Kidney (tissue), 14 donors: ENCODE measurements around the gene LTF. TPM values are rescaled to one million over a fixed set of nuclear protein-coding genes. Genes with fewer than 3 reads are reported as not detected.

Source experiments
- DNase-seq, 5 donors: peaks; one replicate each; pipeline ENCODE4 v3.0.0-alpha.2; 2013 to 2020
- FAIRE-seq: peaks from 2 replicates; lab custom pipeline; 2012; peaks lifted over from hg19 to GRCh38; lab: Jason Lieb, UNC
- H3K27ac ChIP-seq, 2 donors: one replicate each; pipeline ENCODE4 v1.7.0; 2013; ENCODE audit warnings: low read depth in 2 of 2, low read length in 2 of 2, inconsistent platforms in 1 of 2
- H3K27me3 ChIP-seq: one replicate; pipeline ENCODE4 v1.7.1; 2013; ENCODE audit warnings: low read length, inconsistent platforms; ENCODE audit not compliant: control insufficient read depth, insufficient read depth
- H3K36me3 ChIP-seq, 3 donors: one replicate each; pipeline versions ENCODE4 v1.7.0 to v1.7.1; 2013; ENCODE audit warnings: low read length in 3 of 3, control low read depth in 1 of 3, inconsistent platforms in 1 of 3; ENCODE audit not compliant: insufficient read depth in 3 of 3, control insufficient read depth in 2 of 3
- H3K4me1 ChIP-seq, 3 donors: one replicate each; pipeline versions ENCODE4 v1.7.0 to v1.7.1; 2013; ENCODE audit warnings: low read length in 3 of 3, inconsistent platforms in 1 of 3, low read depth in 1 of 3; ENCODE audit not compliant: control insufficient read depth in 2 of 3, insufficient read depth in 2 of 3
- H3K4me3 ChIP-seq, 3 donors: one replicate each; pipeline versions ENCODE4 v1.7.0 to v1.8.1; 2013; ENCODE audit warnings: low read length in 3 of 3, control low read depth in 1 of 3, inconsistent platforms in 1 of 3
- H3K9ac ChIP-seq, 3 donors: one replicate each; pipeline versions ENCODE4 v1.7.0 to v1.7.1; 2013; ENCODE audit warnings: low read length in 3 of 3, control low read depth in 1 of 3, inconsistent platforms in 1 of 3
- H3K9me3 ChIP-seq, 3 donors: one replicate each; pipeline versions ENCODE4 v1.7.0 to v1.7.1; 2013; ENCODE audit warnings: low read length in 3 of 3, control low read depth in 1 of 3, inconsistent platforms in 1 of 3; ENCODE audit not compliant: control insufficient read depth in 2 of 3, insufficient read depth in 1 of 3
- intact Hi-C: fragments of 100-400 bp; cut with DNase I; formaldehyde crosslinking; loops from one replicate; pipeline ENCODE4 v1.11.1; 2022
- polyA plus RNA-seq: library from polyadenylated mRNA; stranded (reverse); fragments of 350-450 nt; fragmentation: Illumina TruSeq; extraction: RNeasy Lipid Tissue Mini Kit (QIAGEN cat#74804); gene quantifications from one replicate; pipeline ENCODE4 v1.2.3, GENCODE V29; 2014; ENCODE audit warnings: low read depth, low replicate concordance; ENCODE audit not compliant: insufficient read depth
- total RNA-seq: library from RNA; stranded (reverse); fragmentation: NEBNext Ultra II Directional; extraction: Animal tissue kit (Norgen Biotek cat#: 25700); gene quantifications from one replicate; pipeline ENCODE4 v1.2.1, GENCODE V29; 2021
- TF ChIP-seq, protein P1 (sequence below): IDR thresholded peaks from 3 replicates; pipeline ENCODE4 v1.5.1; 2012; ENCODE audit warnings: mild to moderate bottlenecking, moderate library complexity, borderline replicate concordance; ENCODE audit not compliant: insufficient read depth; ENCODE audit errors: extremely low read depth
- donor health status: control.
- donor health status: control.
- donor health status: control.
- donor health status: control.
- donor health status: control.
- donor health status: DM: yes; HTN: yes; CAD: no.
- donor health status: Normal renal cell carcinoma (clear cell type).

Gene LTF
- total and polyA plus RNA-seq, 2 donors from 2014 or later, result 34.7 to 1,823 TPM

DNA sequence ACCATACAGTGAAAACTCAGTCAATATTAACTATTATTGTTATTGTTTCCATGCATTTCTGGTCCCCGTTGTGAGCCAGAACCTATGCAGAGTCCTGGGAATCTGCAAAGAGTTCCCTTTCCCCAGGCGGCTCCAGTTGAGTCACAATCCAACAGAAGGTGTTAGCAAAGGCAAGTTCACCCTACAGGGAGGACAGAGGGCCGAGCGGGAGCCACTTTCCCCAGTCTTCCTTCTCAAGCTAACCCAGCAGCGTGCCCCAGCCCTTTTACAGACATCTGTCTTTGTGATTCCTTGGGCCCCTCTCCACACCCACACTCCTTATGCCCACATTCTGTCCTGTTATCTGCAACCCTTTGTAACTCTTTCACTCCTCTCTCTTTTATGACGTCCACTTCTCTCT lies 13.1 kb upstream of the LTF start:
- TF ChIP-seq, protein P1, sequence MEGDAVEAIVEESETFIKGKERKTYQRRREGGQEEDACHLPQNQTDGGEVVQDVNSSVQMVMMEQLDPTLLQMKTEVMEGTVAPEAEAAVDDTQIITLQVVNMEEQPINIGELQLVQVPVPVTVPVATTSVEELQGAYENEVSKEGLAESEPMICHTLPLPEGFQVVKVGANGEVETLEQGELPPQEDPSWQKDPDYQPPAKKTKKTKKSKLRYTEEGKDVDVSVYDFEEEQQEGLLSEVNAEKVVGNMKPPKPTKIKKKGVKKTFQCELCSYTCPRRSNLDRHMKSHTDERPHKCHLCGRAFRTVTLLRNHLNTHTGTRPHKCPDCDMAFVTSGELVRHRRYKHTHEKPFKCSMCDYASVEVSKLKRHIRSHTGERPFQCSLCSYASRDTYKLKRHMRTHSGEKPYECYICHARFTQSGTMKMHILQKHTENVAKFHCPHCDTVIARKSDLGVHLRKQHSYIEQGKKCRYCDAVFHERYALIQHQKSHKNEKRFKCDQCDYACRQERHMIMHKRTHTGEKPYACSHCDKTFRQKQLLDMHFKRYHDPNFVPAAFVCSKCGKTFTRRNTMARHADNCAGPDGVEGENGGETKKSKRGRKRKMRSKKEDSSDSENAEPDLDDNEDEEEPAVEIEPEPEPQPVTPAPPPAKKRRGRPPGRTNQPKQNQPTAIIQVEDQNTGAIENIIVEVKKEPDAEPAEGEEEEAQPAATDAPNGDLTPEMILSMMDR, result no peak
- DNase-seq (no peak), FAIRE-seq (no peak)
- Histone ChIP-seq H3K4me3 (no peak overlapping the region), H3K9me3 (no peaks in the 10 kb centered on the region), H3K9ac (no peak overlapping the region), H3K27me3 (peaks cover 2% of the 10 kb centered on the region), H3K27ac (no peak overlapping the region), H3K36me3 (no peaks in the 10 kb centered on the region), H3K4me1 (peaks cover 0 to 5% (median 0%) of the 10 kb centered on the region in 3 donors)
- intact Hi-C loops, result no loop called here

DNA sequence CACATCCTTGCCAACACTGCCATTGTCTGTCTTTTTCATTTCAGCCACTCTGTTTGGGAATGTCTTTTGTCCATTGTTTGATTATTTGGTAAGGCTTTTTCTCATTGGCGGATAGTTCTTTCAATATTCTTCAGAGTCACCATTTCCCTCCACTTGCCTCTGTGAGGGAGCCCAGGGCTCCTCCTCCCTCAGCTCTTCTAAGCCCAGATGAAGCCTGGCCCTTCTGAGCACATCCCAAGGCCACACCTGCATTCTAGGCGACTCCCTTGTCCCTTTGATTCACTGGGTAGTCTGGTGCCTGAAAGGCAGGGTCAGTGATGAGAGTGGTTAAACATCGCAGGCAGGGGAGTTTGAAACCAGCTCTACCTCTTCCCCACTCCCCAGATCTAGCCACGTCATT lies 12.4 kb upstream of the LTF start:
- TF ChIP-seq, protein P1, result no peak
- H3K27me3 ChIP-seq, result peaks cover 2% of the 10 kb centered on the region
- peaks cover 0 to 5% (median 0%) of the 10 kb centered on the region in 3 donors for H3K4me1 ChIP-seq
- H3K9me3 ChIP-seq, result no peaks in the 10 kb centered on the region
- intact Hi-C loops, result no loop called here
- DNase-seq (no peak), FAIRE-seq (no peak)
- H3K36me3 ChIP-seq, result no peaks in the 10 kb centered on the region
- no peak overlapping the region for H3K4me3 ChIP-seq
- no peak overlapping the region for H3K27ac ChIP-seq
- H3K9ac ChIP-seq, result no peak overlapping the region

DNA sequence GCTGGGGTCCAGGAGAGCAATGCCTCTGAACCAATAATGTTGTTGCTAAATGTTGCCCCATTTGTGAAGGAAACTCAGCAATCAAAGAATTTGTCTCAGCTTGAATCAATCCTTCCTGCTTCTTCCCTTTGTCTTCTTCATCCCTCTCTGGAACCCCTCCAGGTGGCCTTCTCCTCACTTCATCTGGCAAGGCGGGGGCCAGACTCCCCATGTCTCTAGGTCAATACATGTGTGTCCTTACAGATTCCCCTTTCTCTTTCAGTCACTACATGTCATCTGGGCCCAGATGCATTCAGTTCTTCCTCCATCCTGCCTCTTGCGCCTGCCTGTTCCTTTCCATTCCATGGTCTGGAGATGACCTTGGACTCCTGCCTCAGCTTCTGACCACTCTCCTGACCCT lies 8.0 kb upstream of the LTF start:
- no peak for FAIRE-seq
- Histone ChIP-seq H3K9ac (no peak overlapping the region), H3K4me3 (no peak overlapping the region), H3K9me3 (no peaks in the 10 kb centered on the region), H3K27ac (no peak overlapping the region), H3K36me3 (no peaks in the 10 kb centered on the region), H3K4me1 (no peaks in the 10 kb centered on the region), H3K27me3 (peaks cover 2% of the 10 kb centered on the region)
- DNase-seq, result no peak
- intact Hi-C loops, result no loop called here
- TF ChIP-seq, protein P1, result no peak

DNA sequence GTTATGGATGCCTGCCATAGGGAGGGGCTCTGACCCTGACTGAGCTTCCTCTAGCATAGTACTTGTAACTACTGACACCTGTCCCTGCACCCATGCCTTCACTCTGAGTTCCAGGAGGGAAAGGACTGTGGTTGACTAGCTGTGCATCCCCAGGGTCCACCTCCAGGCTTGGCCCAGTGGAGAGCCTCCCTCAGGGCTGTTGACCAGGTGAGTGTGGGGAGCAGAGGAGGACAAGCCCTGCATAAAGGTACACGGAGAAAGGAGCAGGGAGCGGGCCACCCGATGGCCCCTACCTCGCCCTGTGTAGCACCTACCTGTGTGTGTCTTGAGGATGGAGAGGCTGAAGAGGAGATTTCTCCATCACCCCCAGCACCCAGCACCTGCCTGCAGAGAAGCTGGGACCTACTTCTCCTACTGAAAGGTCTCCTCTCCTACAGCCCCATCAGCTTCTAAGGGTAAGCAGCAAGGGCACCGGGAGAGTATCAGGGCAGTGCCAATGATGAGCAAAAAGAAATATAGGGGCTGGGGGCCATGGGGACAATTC lies 6.7 kb upstream of the LTF start:
- H3K4me1 ChIP-seq, result no peaks in the 10 kb centered on the region
- H3K36me3 ChIP-seq, result no peaks in the 10 kb centered on the region
- H3K27me3 ChIP-seq, result no peaks in the 10 kb centered on the region
- intact Hi-C loops, result no loop called here
- H3K4me3 ChIP-seq, result no peak overlapping the region
- TF ChIP-seq, protein P1, result no peak
- no peaks in the 10 kb centered on the region for H3K9me3 ChIP-seq
- H3K27ac ChIP-seq, result no peak overlapping the region
- no peak overlapping the region for H3K9ac ChIP-seq
- DNase-seq, result no peak
- FAIRE-seq, result no peak
